Activated CD8-positive, alpha-beta memory T cell treated with anti-CD3 and anti-CD28 coated beads, Interleukin-2, amount 50 U/mL, for 48 hours (primary cell): Measurements from ENCODE around the gene TTC7B.

ENCODE experiments used
- DNase-seq: peaks from one replicate; pipeline ENCODE4 v3.0.0-alpha.2; 2020

The TTC7B gene

DNA sequence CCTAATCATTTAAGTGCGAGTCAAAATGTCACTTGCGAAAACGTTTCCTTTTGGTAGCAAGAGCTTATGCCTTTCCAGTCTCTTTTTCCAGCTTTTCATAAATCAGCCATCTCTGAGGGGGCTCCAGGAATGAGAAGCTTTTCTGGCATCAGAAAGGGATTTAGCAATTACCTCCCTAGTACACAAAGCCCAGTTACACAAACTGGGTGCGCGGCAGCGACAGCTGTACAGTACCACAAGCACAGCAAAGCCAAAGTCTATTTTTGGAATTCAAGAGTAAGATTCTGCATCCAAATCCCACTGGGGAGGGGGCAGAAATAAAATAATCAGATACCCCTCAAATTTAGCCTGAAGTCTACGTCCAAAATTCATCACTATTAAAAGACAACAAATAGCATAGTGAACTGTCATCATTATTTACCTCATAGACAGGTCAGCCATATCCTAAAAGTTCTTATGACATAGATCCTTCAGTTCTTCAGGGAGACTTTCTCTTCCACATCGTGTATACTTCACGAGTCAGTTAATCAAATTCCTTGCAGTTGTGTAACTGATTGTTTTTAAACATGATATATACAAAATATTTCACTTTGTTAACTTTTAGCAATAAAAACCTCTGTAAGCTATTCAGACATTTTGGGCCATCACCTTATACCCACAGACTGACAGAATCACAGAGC, 150.8 kb downstream of the TTC7B start:
- no peak for DNase-seq

DNA sequence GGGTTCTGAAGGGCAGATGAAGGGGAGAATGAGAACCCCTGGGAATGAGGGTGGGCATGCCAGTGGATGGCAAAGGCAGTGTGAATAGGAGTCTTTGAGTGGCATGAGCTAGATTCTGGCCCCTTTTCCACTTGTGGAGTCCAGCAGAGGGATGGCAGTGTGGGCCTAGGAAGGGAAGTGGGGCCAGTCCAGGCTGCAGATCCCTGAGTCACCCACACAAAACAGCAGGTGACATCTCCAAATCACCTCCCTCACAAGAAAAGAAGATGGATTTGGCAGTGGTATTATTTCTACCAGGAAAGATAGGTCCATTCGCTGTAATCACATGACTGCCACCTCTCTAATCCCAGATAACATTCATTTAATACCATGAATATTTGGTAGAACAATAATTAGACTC, 151.3 kb downstream of the TTC7B start:
- DNase-seq: no peak

DNA sequence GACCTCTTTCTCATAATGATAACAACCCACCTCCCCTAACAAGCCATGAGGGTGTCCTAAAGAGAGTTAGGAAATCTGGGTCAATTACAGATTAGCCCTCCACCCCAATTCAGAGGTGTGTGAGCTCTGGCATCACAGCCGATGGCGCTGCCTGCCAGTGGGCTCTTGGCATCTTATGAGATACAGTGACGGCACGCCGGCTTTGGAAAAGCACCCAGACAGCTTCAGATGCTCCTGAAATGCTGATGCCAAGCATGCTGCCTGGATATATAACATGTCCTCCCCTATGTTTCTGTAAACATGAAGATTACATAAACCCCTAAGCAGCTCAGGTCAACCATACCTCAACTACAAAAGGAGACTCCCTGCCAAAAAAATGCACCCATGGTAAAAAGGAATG, 152.6 kb downstream of the TTC7B start:
- no peak for DNase-seq

DNA sequence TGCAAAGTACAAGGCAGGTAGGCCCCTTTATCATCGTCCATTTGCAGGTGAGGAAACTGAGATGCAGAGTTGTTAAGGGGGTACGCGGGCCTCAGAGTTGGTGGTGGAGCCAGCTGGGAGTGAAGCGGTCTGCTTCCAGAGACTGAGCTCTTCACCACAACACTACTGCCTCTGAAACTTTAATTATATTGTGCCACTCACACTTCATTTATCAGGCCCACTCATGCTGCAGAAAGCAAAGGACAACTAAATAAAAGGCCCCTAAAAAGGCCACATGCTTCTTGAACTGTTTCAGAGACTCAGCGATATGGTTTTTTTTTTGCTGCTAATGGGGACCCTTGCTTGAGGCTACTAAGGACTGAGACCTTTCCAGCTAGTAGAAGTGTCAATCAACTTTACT, 153.1 kb downstream of the TTC7B start:
- no peak for DNase-seq

DNA sequence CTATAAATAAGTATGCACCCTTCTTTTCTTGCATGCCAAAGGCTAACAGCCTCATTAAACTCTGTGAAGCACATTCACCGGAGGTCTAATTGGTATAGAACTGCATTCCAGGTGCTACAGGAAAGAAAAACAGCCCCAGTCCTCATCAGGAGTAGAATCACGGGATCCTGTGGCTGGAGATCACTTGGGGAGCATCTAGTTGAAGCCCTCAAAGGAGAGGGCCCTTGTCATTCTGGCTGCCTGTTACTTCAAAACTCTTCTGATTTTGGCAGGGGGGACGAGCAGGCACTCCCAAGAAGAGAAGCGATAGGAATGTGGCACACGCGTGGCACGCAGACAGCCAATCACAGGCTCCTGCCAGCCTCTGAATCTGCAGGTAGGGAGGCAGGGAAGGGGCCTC, 154.4 kb downstream of the TTC7B start:
- no peak for DNase-seq

DNA sequence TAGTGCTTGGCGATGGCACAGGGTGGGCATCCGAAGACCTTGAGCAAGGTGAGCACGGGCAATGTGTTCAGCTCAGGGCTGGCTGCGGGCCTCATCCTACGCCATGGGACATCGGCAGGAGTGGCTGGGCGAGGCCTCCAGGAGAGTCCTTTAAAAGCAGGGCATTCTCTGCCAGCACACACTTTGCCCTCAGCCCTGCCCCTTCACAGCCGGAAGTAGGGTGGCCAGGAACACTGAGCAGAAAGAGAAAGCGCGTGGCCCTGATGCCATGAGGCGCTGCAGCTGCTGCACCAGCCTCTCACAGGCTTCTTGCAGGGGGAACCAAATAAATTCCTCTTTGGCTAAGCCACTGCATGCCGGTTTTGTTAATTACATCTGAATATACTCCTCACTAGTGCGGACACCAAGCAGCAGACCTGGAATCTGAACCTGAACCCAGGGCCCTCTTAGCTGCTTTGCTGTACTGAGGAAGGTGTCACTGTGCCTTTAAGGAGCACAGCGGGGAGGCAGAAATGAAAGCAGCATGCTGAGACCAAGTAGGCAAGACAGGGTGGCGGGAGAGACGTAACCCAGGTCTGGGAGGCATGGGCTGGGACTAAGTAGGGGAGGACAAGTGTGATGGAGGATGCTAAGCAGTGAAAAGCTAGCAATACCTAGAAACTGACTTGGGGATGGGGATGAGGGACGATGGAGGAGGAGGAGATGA, 155.2 kb downstream of the TTC7B start:
- no peak for DNase-seq

DNA sequence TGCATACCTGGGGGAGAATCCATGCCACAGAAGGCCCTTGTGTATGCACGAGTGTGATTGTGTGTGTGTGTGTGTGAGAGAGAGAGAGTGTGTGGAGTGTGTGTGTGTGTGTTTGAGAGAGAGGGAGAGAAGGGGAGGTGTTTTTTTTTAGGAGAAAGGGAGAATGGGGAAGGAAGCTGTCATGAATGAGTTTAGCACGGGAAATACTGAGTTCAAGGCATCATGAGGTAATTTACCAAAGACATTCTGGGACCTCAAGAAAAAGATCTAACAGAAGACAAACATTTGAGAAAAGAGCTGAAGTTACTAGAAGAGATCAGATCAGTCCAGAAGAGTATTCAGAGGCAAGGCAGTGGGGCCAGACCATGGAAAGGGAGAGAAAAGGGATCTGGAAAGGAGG, 157.1 kb downstream of the TTC7B start:
- DNase-seq: no peak

DNA sequence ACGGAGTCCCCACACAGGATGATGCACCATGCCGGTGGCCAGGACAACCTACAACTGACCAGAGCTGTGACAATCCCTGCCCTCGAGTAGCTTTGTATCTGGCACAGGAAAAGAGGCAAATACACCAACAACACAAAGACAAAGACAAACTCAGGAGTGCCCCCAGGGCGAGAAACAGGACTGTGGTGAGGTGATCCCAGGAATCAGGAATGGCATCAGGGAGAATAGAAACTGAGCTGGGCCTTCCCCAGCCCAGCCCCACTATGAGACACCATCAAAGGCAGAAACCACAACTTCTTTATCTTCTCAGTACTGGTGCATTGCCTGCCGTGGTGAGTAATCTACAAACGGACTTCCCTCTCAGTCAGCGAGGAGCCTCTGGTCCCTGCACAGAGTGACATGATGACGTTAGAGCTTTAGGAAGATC, 157.7 kb downstream of the TTC7B start:
- DNase-seq: no peak

DNA sequence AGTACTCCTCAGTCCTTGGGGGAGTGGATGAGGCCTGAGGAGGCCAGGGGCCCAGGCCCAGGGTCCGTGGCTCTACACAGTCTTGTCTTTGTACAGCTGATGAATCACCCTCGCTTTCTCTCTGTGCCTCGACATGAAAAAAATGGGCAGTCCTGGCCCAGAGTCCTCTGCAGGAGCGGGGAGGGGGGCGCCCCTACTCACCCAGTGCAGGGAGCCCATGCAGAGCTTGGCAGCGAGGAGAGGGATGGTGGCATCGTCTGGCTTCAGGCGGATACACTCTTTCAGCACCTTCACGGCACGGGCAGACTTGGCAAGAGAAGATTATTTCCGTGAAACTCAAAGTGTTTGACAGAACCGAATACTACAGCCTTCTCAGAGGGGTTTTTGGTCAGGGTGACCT, 159.3 kb downstream of the TTC7B start:
- no peak for DNase-seq

DNA sequence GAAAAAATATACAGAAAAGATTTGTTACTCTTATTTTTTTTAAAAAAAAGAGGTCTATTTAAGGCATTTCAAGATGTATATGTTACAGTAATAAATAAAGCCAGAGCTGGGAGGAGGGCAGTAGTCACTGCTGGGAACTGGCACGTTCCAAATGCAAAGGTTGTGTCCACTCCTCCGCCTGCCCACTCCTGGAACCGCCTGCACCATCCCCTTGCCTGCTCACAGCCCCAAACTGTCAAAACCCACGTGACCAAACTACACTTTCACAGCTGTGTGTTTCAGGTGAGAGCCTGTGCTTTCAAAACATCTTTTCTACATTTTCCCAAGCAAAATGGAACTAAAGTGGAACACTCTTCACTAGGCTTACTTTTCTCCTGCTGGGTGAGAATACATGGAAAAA, 160.4 kb downstream of the TTC7B start:
- DNase-seq: no peak

DNA sequence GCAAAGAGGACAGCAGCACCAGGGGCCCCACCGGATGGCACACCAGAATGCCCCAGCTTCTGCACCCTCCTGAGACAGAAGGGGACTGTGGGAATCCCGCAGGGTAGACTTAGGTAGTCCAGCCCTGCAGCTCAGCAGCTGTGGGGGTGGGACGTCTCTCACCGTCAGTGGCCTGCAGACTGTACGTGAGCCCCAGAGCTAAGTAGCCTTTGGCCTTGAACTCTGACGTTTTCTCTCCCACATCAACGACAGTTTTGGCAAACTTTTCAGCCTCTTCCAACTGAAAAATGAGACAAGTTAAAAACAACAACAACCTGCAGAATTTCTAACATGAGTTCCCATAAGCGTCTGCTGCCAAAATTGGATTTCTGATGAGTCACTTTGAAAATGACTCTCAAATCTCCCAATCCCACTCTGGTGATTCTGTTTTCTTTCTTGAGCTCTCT, 161.4 kb downstream of the TTC7B start:
- no peak for DNase-seq

DNA sequence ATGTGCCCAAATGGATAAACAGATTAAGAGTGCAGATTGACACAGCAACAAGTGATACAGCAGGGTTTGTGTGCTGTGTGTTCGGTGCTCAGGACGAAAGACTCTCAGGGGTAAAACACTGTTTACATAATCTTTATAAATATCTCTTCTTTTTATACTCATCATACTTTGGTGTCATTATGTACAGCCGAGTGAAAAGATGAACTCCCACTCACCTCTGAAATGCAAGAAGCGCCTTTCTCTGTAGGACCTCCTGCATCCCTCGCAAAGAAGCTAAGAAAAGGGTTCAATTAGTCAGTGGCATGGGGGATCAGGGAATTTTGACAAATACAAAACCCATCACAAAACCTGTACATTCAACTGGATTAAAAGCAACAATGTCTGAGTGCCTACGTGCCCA, 163.6 kb downstream of the TTC7B start:
- DNase-seq: no peak

DNA sequence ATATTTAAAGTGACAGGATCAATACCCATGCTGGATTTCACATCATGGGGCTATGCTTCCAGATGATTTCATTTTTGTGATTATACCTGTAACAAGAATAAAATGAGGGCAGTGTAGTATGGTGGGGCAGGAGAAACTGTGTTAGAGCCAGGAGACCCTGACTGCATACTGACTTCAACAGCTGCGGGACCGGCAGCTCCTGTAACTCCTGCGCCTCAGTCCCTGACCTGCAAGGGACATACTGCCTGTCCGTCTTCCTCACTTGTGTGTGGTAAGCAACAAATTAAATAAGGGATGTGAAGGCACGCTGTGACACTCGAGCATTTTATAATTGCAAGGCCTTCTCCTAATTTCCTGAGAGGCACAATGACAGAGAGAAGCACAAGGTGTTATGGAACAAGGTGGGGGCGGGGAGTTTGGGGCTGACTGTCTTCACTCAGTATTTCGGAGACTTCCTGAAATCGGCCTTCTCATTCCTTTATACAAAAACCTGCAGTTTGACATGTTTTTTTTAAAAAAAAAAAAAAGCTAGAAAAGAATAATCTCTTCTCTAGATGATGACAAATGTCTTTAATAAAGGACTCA, 164.2 kb downstream of the TTC7B start:
- no peak for DNase-seq

DNA sequence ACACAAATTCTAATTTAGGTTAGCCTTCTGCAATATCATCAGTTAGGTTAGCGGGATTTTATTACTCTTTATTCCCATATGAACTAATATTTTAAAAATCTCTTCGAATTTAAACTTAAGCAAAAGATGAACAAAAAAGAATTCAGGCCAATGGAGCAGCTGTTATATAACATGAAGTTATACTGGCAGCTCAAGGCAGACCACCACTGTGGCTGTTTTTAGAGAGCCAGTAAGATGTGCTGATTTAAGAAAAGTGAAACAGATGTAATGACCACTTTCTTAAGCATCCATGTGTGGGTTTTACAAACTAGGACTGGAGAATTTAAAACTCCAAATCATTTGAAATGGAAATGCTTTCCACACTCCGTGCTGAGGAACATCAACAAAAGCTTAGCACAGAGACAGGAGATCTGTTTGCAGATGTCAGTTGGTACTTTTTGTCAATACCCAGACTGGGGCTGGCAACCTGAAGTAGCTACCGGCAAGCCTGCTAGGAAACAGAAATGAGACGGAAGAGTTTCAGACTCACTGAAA, 164.9 kb downstream of the TTC7B start:
- DNase-seq: no peak

DNA sequence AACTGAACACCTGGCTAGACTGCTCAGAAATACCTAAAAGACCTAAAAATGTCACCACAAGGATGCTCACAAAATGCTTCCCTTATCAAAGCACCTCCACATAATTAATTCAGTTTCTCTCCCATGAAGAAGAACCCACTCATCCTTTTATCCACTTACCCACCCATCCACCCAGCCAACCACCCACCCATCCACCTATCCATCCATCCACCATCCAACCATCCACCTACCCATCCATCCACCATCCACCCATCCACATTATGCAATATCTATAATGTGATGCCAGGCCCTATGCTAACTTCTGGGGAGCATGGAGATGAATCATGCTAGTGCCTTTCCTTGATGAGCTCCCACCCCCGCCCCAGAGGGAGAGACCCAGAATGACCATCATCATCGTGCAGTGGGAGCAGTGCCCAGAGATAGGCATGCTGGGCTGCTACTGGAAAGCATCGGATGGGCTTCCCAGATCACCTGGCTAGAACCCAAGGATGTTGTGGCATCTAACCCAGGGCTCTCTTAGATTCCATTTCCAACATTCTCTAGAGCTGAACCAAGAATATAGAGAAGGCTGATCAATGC, 166.6 kb downstream of the TTC7B start:
- no peak for DNase-seq

DNA sequence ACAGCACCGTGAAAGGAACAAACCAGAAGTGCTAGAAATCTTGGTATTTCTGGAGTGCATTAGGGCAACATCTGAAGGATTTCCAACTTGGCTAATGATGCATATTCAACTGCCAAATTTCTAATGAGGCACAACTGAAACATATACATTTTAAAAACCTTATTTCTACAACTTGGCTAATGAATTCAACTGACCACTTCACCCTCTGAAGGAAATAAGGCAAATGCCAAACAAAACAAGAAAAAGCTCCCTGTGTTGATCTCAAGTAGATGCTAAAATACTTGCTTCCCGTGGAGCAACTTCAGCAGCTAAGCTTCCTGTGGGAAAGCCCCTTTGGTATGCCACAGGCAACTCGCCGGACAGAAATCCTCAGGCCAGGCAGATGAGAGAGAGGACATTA, 167.1 kb downstream of the TTC7B start:
- DNase-seq: no peak

DNA sequence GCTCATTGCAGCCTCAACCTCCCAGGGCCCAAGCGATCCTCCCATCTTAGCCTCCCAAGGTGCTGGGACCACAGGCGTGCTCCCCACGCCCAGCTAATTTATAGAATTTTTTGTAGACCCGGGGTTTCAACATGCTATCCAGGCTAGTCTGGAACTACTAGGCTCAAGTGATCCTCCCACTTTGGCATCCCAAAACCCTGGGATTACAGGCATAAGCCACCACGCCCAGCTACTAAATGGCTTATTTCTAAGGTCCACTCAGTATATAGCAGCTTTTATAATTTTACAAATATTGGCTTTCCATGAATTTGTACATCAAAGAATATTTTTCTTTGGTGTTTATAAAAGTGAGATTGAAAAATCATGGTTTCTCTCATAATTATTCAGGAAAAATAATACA, 167.8 kb downstream of the TTC7B start:
- no peak for DNase-seq

DNA sequence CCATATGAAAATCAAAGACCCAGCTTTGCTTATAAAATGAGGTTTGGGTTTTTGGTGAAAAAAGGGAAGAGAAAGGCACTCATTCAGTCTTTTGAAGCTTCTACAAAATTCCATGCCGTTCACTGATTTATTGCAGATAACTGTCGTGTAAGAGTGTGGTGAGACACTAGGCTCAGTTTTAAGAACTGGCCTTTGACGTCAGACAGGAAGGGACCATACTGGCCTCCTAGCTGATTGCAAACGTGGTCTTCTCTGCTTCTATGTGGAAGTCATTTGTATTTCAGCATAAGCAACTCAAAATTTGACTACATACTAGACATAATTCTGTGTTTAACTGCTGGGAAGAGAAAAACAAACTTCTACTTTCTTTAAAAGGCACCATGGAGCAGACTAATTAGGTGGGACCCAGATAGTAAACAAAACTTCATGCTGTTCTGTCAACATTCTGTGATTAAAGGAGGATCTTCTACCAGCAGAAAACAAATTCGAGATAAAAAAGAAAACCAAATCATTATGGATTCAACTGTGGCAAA, 168.7 kb downstream of the TTC7B start:
- no peak for DNase-seq

DNA sequence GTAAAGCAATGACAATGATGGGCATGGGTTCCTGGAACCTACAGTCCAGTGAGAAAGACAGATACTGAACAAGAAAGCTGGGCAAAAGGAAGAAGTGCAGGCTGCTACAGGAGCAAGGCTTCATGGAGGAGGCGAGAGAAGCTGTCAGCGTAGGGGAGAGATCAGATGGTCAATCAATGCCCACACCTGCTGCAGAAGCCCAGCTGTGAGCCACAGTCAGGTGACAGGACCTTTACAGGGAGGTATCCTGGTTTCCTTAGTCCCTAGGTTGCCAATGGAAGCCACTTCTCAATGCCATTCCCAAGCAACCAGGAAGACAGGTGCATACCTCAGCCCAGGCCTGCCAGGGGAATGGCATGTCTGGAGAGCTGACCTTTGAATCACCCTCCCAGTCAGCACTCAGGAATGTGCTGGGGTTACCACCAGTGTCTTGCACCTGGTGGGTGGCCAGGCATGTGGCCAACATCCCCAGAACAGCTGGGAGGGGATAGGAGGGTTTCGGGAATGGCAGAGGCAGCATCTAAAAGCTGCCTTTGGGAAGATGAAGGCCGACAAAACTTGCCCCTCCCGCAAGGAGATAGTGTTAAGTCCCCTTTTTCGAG, 170.3 kb downstream of the TTC7B start:
- DNase-seq: no peak

DNA sequence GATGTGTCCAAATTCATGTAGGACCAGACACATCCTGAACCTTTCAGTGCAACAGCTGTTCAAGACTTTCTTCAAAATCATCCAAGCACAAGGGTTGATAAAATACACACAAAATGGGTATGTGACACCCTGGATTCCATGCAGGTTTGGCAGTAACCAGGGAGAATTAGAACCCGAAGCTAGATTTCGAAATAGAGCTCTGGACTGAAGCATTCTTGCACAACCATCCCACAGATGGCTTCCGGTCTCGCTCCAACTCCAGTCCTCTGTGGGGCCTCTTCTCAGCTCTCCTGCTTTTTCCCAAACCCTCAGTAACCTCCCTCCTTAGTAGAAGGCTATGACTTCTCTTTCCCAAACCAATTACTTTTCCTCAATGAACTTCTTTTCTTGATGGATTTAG, 171.3 kb downstream of the TTC7B start:
- no peak for DNase-seq

DNA sequence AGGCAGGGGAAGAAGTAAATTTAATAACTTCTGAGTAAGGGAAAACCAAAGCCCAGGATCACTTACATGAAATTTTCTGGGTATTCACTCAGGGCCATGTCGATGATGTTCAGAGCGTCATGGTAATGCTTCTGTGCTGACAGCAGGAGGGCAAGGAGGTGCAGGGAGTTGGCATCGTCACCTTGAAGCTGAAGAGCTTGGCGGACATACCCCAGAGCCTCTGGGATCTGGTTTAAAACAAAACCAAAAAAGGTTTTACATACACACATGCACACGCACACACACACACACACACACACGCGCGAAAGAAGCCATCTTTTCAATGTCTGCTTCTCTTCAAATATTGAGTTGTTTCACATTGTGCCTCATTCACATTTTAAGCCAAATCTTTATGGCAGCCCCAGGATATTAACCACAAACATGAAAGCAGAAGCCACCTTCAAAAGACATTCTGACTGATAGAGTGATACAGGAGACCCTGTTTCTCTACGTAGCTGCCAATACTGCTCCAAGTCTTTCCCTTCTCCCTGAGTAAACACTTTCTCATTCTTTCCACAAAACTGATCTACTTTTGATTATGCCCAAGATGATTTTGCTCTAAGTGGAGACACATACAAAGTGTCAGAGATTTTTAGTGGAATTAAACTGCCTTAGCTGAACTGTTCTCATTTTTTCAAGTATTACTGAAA, 172.1 kb downstream of the TTC7B start:
- no peak for DNase-seq

DNA sequence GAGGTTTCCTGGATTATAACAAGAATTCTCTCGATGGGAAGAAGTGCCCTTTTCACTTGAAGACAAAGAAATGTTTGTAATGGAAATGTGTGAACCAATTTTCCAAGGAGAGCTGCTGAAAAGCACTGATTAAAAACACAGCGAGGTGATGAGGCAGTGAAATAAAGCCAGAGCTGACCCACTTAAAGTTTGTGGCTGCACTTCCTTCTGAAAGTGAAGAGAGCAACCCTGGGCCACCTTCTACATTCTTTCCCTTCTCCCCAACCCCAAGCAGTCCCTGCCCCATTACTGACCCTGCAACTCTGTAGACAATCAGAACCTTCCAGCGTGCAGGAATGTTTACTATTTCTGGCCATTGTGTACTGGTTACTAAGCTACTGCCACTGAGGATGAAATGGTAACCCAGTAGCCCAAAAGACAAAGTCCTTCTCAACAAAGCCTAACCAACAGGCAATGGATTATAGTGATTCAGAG, 173.9 kb downstream of the TTC7B start:
- no peak for DNase-seq
